GM11168 (cell line): ENCODE results near the gene CAPG.
"Not testable (repeated sequence)": the region's sequence is repeated elsewhere in the genome, so short reads cannot be mapped to it uniquely, and the experiment has no call there.

Experiments
- in situ Hi-C: fragments of 300-500 bp; cut with MboI; formaldehyde crosslinking; loops from one replicate; pipeline ENCODE4 v1.12.0; 2022; ENCODE audit warnings: low sequenced_read_pairs; ENCODE audit not compliant: unreplicated experiment

Gene CAPG

DNA sequence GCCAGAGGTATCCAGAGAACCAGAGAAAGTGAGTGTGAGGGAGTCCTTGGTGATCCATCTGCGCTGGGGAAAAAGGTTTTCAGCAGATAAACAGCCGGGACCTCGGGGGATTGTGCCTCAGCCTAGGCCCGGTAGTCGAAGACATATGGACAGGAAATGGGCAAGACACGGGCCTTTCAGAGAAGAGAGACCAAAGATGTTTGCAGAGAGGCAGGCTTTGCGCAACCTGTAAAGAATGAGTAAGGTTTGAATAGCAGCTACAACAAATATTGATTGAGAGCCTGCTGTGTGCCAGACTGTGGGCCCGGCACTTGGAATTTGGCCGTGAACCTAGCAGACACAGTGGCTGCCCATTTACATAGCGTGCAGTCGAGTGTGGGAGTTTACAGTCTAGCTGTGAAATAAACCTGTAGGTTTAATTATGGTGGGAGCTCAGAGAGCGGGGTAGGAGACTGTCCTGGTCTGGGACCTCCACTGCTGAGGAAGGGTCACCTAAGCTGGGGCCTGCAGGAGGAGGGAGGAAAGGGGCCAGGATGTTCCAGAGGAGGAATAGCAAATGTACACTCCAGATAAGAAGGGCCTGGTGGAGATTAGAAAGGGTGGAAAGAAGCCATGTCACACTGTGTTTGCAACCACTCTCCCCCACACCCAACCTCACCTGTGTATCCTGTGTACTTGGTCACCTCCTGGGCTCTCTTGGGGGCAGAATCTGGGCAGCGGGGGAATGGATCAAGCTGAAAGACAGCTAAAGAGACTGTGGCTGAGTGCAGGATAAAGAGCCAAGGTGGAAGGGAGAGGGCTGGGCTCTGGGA lies 11.3 kb upstream of the CAPG start:
- in situ Hi-C loops, result no loop called here

- in situ Hi-C loops, result no loop called here
Measured at GRCh38 chr2:85420536-85421259, 10.5 kb upstream of the CAPG start.

DNA sequence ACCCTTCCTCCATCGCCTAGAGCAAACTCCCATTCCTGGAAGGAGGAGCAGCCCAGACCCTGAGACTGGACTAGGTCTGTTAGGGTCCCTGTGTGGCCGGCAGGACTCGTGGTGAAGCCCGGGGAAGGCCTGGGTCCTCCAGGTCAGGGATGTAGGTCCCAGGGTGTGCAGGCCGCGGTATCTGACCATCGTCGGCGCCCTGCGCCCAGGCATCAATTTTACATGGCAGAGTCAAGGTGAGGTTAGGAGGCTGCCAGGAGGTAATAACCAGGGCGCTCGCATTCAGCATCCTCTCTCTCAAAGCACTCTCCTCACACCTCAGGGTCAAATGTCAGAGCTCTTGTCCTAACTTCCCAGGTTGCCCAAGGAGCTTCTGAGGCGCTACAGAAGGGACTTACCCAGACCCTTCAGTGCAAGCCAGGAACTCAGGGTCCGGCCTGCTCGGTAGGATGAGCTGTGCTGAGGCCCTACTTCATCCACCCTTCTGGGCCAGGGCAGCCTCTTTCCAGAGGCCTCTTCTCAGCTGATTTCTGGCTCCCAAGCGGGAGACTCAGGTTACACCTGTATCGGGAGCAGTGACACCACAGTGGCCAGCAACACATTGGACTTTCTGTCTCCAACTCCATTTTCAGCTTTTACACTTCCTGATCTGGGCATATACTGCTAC lies 9.0 kb upstream of the CAPG start:
- in situ Hi-C loops, result loop anchor here (5.0 kb wide), 1 partner anchor 138 kb away; no protein-coding TSS in a partner anchor

DNA sequence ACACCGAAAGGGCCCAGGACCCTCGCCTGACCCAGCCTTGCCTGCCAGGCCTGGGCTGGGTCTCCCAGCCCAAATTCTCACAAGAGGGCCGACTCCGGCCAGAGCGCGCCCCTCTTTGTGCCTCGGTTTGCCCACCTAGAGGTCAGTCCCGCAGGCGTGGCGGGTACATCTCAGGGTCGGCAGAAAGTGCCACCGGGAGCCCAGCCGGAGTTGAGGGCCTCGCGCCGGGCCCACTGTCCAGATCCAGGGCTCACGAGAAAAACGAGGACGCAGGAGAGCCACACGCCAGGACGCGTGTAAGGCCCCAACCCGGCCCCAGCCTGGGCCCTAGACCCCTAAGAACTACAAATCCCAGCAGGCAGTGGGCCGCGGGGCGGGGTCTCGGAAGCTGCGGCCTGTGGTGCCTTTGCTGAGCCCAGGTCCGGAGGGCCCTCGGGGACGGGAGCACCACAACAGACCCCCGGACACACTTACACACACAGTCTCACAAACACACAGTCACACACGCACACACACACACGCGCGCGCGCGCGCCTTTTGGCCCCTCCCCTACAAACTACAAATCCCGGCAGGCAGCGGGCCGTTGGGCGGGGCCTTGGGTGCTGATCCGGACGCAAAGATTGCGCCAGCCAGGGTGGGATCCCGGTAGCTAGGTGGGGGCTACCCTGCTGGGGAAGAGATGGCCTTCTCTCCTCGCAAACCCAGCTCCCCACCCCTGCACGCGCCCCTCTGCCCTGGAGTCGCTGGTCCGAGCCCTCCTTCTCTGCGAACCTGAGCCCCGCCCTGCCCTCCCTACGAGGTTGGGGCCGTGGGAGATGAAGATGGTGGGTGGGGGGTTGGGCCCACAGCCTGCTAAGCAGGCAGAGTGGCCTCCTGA lies 8.2 kb upstream of the CAPG start, which contains the start of gene SH2D6:
TSS of gene SH2D6 (plus strand) at position 583 of the 877 bp plus-strand sequence. CDS start 10,752 bp downstream, outside the sequence.
- in situ Hi-C loops, result loop anchor here (5.0 kb wide), 1 partner anchor 139 kb away; no protein-coding TSS in a partner anchor

DNA sequence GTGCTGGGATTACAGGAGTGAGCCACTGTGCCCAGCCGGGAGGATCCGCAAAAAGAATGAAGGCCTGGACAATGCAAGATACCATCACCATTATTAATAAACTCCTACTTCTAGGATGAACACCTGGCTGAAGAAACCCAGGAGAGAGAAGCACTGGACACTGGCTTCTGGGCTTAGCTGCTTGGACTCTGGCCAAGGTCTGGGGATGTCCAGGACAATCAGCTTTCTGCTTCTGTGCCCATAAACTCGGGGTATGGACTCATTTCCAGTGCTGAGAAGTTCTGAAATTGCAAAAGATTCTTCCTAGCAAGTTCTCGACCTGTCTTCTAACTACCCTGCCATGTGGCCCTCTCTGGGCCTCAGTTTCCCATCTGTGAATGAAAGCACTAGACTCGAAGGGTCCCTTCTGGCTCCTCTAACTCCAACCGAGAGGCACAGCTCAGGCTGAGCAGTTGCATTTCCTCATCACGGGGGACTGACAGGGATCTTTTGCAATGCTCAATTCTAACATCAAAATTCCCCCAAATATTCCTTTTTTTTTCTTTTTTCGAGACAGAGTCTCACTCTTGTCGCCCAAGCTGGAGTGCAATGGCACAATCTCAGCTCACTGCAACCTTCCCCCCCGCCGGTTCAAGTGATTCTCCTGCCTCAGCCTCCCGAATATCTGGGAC lies 5.9 kb upstream of the CAPG start:
- in situ Hi-C loops, result loop anchor here (5.0 kb wide), 1 partner anchor 141 kb away; no protein-coding TSS in a partner anchor

- in situ Hi-C loops, result loop anchor here (5.0 kb wide), 1 partner anchor 142 kb away; no protein-coding TSS in a partner anchor
Measured at GRCh38 chr2:85414761-85415553, 4.8 kb upstream of the CAPG start.

DNA sequence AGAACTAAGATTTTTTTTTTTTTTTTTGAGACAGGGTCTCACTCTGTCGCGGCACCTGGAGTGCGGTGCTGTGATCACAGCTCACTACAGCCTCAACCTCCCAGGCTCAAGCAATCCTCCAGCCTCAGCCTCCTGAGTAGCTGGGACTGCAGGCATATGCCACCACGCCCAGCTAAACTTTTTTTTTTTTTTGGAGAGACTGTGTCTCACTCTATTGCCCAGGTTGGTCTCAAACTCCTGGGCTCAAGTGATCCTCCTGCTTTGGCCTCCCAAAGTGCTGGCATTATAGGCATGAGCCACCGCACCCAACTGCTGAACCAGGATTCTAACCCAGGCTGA lies 4.2 kb upstream of the CAPG start:
- in situ Hi-C loops, result not testable (repeated sequence)

DNA sequence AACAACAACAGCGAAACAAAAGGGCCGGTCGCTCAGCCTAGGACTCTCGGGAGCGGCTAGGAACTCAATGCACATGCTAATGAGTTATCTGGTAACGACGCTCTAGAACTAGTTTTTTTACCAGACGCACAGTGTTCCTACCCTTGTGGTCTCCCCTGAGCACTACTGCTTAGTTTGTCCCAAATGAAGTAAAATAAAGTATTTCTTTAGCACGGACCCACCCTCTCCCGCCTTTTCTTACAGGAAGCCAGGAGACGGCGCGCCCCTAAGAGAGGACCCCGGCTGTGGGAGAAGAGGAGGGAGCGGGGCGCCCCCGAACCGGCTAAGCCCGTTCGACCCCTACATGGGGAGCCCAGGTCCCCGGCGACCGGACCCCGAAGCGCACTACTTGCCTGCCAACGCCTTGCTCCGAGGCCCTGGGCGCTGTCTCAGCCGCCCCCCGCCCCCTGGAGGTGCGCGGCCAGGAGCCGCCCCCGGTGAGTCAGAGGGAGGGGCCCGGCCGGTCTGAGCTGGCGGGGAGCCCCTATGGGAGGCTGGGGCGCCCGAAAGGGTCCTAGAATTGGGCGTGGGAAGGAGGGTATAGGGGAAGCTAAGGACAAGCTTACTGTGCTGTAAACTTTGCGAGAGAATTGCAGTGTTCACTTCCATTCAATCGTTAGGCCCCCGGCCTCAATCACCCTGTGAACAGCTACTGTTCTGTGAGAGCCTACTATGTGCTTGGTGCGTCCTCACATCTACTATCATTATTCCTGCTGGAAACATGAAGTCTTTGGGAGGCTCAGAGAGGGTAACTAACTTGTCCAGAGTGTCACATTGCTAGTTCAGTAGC lies 3.6 kb upstream of the CAPG start:
- in situ Hi-C loops, result no loop called here

GRCh38 chr2:85411405-85411748 lies 1.2 kb upstream of the CAPG start:
- in situ Hi-C loops, result no loop called here

GRCh38 chr2:85410584-85411404 lies 628 bp upstream of the CAPG start:
- in situ Hi-C loops, result no loop called here

DNA sequence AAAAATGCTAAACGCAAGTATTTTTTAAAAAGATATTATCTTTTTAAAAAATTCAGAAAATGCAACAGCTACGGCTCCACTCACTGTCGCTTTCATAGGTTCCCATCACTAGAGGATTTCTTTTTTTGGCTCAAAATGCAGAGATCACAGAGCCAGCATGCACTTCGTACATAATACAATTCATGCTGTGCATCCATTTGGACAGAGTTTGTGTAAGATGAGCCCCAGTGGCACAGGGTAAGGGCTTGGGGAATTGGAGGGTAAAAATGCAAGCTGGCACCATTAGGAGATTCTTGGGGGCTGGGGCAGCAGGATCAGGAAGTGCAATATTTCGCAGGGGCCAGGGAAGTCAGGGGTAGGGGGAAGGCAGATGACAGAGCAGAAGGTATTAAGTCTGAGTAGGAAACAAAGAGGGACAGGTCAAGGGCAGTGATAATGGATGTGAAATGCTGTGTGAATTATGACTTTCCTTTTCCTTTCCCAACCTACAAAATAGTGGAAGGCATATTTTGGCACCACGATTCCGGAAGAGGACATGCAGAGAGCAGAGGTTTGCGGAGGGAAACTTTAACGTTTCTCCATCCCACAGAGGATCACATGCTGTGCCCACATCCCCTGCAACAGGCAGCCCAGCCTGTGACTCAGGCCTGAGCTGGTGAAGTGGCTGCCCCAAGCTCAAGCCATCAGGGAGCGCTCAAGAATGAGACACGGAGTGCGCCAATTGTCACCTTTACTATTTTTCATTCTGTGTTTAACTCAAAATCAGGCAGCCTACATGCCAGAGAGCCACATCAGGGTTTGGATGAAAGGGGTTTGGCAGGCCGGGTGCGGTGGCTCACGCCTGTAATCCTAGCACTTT lies 4.7 kb downstream of the CAPG start:
- in situ Hi-C loops, result no loop called here

DNA sequence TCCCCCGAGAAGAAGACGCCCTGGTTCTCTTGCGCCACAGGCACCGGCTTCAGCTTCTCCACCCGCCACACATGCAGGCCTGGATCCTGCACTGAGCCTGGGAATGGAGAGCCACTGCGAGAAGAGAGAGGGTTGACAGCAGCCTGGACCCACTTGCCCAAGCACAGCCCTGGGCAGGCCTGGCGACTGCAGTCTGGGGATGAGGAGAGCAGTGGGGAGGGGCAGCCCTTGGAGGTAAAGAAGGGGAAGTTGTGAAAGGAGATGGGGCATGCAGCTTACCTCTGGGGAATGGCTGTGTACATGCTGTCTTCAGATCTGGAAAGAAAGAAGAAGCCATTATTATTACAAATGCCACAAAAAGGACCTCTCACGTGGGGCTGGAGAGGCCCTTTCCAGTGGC lies 8.3 kb downstream of the CAPG start:
- in situ Hi-C loops, result no loop called here

GRCh38 chr2:85401464-85401805 lies 8.7 kb downstream of the CAPG start:
- in situ Hi-C loops, result no loop called here

DNA sequence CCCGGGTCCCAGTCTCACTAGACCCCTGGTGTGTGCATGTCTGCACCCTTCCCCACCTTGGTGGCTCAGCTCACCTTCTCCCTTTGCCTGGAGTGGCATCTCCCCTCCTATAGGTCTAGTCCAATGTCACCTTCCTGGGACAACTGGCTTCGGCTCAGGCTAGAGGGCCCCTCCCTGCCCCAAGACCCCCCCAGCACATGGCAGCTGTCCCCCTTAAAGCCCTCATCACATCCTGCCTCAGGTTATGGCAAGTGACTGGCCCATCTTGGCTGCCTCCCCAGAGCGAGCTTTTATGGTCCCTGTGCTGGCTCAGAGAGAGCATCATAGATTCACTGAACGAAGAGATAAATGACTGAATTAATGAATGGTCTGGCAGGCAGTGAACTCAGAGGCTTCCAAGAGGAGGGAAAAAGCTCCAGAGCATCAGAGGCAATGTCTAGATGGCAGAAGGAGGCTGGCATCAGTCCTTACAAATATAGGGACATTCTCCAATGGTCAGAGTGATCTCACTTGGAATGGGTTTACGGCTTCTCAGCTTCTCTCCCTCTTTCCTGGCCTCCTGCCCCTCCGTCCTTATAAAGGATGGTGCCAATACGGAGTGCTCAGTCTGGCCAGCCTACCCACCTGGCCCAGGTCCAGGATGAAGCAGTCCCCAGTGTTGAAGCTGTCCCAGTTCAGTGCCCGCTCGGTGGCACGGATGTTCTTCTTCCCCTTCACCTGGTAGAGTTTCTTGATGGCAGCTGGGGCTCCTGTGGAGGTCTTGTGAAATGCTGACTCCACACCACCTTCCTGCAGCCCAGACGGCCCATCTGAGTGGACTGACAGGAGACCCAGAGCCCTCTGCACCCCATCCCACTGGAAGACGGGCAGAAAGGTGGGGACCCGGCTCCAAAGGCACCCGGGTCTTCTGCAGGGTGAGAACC lies 9.4 kb downstream of the CAPG start:
- in situ Hi-C loops, result no loop called here

DNA sequence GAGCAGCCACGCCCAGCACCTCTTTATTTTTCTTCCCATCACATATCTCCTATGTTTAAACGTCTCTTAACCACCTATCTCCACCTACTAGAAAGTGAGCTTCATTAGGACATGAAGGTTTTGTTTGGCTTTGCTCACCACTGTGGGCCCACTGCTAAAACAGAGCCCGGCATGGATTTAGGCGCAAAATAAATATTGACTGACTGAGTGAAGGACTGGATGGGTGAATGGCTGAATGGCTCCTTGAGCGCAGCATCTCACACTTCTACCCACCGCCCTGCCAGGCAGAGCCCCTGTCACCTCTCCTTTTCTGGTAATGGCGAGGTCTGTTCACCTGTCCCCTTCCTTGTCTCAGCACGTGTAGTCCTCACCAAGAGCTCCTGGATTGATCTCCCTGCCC lies 10.1 kb downstream of the CAPG start:
- in situ Hi-C loops, result no loop called here

GRCh38 chr2:85399183-85399455 lies 11.0 kb downstream of the CAPG start:
- in situ Hi-C loops, result no loop called here
